PC-3 (cell line): ENCODE measurements around the gene SNAI3.

ENCODE experiments used
- EZH2 ChIP-seq: fragments of 300-600 bp; sonication (generic); IDR thresholded peaks from one replicate; pipeline ENCODE4 v1.6.1; 2017; ENCODE audit warnings: antibody characterized with exemption, mild to moderate bottlenecking, low read length; ENCODE audit not compliant: unreplicated experiment
- TF ChIP-seq, protein P1 (sequence below): fragments of 300-600 bp; sonication (generic); conservative IDR thresholded peaks from 2 replicates; pipeline ENCODE4 v1.5.1; 2017; ENCODE audit warnings: antibody characterized with exemption, low read depth, mild to moderate bottlenecking, low read length

DNA sequence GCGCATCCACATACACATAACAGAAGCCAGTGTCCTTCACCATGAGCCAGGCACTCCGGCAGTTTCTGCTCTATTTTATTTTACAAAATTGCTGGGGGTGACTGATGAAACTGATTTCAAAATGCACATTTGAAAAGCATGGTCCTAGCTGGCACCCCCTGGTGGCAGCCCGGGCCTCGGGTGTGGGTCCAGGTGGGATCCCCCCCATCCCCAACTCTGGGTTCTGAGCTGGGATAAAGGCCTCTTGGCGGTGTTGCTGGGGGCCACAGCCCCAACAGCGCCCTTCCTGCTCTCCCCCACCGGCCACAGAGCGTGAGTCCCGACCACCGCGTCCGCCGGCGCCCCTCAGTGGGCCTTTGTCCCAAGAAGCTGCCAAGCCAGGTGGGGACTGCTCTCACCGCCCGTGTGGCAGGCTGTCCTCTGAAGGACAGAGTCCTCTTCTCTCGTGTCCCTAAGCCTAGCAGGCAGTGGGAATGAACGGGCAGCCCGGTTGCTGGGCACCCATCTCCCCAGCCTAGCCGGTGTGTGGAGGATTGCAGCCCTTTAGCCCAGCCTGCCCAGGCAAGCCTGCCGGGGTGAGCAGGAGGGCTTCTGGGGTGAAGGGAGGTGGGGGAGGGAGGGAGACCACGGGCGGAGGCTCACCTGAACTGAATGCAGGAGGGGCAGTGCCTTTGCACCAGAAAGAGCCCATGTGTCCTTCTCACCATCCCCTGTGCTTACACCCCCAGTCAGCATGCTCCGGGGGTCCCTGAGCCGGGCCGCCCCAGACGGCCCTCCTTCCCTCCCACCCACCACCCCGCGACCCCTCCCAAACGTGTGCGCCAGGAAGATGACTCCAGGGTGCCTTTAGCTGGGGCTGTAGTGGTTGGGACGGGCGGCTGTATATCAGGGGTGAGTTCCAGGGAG lies 898 bp downstream of the SNAI3 start:
- TF ChIP-seq, protein P1, sequence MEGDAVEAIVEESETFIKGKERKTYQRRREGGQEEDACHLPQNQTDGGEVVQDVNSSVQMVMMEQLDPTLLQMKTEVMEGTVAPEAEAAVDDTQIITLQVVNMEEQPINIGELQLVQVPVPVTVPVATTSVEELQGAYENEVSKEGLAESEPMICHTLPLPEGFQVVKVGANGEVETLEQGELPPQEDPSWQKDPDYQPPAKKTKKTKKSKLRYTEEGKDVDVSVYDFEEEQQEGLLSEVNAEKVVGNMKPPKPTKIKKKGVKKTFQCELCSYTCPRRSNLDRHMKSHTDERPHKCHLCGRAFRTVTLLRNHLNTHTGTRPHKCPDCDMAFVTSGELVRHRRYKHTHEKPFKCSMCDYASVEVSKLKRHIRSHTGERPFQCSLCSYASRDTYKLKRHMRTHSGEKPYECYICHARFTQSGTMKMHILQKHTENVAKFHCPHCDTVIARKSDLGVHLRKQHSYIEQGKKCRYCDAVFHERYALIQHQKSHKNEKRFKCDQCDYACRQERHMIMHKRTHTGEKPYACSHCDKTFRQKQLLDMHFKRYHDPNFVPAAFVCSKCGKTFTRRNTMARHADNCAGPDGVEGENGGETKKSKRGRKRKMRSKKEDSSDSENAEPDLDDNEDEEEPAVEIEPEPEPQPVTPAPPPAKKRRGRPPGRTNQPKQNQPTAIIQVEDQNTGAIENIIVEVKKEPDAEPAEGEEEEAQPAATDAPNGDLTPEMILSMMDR = peak; percentile 62
- no peak for TF ChIP-seq EZH2
